ENCODE measurements around the gene TRIP13. TPM values are rescaled to one million over a fixed set of nuclear protein-coding genes. Genes with fewer than 3 reads are reported as not detected.

Gene TRIP13
- total RNA-seq, 1 experiment from 2014 or later: 21.4 TPM

- TF ChIP-seq CTCF (IDR thresholded peaks at IDR 0.05; ENCODE audit: unreplicated experiment): no peak
- H3K4me1 Mint-ChIP-seq (ENCODE audit: insufficient read depth, unreplicated experiment): no peaks in the 10 kb centered on the region
- no TSS peak for BruUV-seq (replicated peaks)
- no peak overlapping the region for H3K4me3 Mint-ChIP-seq (ENCODE audit: unreplicated experiment)
- intact Hi-C loops (cut with micrococcal nuclease): no loop called here
- POLR2A ChIA-PET: no interaction called here
- no peak for DNase-seq (ENCODE audit: unreplicated experiment)
- CTCF ChIA-PET: no interaction called here
- no peak overlapping the region for H3K27ac Mint-ChIP-seq (ENCODE audit: low read depth, unreplicated experiment)
- peaks cover 79% of the 10 kb centered on the region for H3K36me3 Mint-ChIP-seq (ENCODE audit: insufficient read depth, unreplicated experiment)
- H3K9me3 Mint-ChIP-seq (ENCODE audit: unreplicated experiment): no peaks in the 10 kb centered on the region
- no peaks in the 10 kb centered on the region for H3K27me3 Mint-ChIP-seq (ENCODE audit: insufficient read depth, unreplicated experiment)
These were observed 25.3 kb upstream of the TRIP13 start for GRCh38 chr5:867300-867870.

- H3K27me3 Mint-ChIP-seq (ENCODE audit: insufficient read depth, unreplicated experiment): no peaks in the 10 kb centered on the region
- H3K4me1 Mint-ChIP-seq (ENCODE audit: insufficient read depth, unreplicated experiment): no peaks in the 10 kb centered on the region
- intact Hi-C loops (cut with micrococcal nuclease): no loop called here
- no peak overlapping the region for H3K27ac Mint-ChIP-seq (ENCODE audit: low read depth, unreplicated experiment)
- no peak for DNase-seq (ENCODE audit: unreplicated experiment)
- TF ChIP-seq CTCF (IDR thresholded peaks at IDR 0.05; ENCODE audit: unreplicated experiment): no peak
- no TSS peak for BruUV-seq (replicated peaks)
- CTCF ChIA-PET: no interaction called here
- peaks cover 80% of the 10 kb centered on the region for H3K36me3 Mint-ChIP-seq (ENCODE audit: insufficient read depth, unreplicated experiment)
- H3K4me3 Mint-ChIP-seq (ENCODE audit: unreplicated experiment): no peak overlapping the region
- POLR2A ChIA-PET: no interaction called here
- H3K9me3 Mint-ChIP-seq (ENCODE audit: unreplicated experiment): no peaks in the 10 kb centered on the region
These were observed 24.1 kb upstream of the TRIP13 start for GRCh38 chr5:868428-869135.

- TF ChIP-seq CTCF (IDR thresholded peaks at IDR 0.05; ENCODE audit: unreplicated experiment): no peak
- no peaks in the 10 kb centered on the region for H3K27me3 Mint-ChIP-seq (ENCODE audit: insufficient read depth, unreplicated experiment)
- BruUV-seq (replicated peaks): no TSS peak
- DNase-seq (ENCODE audit: unreplicated experiment): no peak
- H3K9me3 Mint-ChIP-seq (ENCODE audit: unreplicated experiment): no peaks in the 10 kb centered on the region
- H3K4me3 Mint-ChIP-seq (ENCODE audit: unreplicated experiment): no peak overlapping the region
- peaks cover 80% of the 10 kb centered on the region for H3K36me3 Mint-ChIP-seq (ENCODE audit: insufficient read depth, unreplicated experiment)
- no peak overlapping the region for H3K27ac Mint-ChIP-seq (ENCODE audit: low read depth, unreplicated experiment)
- H3K4me1 Mint-ChIP-seq (ENCODE audit: insufficient read depth, unreplicated experiment): no peaks in the 10 kb centered on the region
- intact Hi-C loops (cut with micrococcal nuclease): no loop called here
- ChIA-PET POLR2A (no interaction called here), CTCF (interaction anchor here (1.0 kb wide), 1 partner anchor 31 kb away, joined by 6 read pairs; no protein-coding TSS in a partner anchor)
These were observed 21.7 kb upstream of the TRIP13 start for GRCh38 chr5:870956-871355.

GRCh38 chr5:871596-872298 is 20.9 kb upstream of the TRIP13 start:
- no peak for TF ChIP-seq CTCF (IDR thresholded peaks at IDR 0.05; ENCODE audit: unreplicated experiment)
- Mint-ChIP-seq H3K4me1 (ENCODE audit: insufficient read depth, unreplicated experiment) (no peaks in the 10 kb centered on the region), H3K27me3 (ENCODE audit: insufficient read depth, unreplicated experiment) (no peaks in the 10 kb centered on the region), H3K4me3 (ENCODE audit: unreplicated experiment) (no peak overlapping the region), H3K9me3 (ENCODE audit: unreplicated experiment) (no peaks in the 10 kb centered on the region), H3K27ac (ENCODE audit: low read depth, unreplicated experiment) (no peak overlapping the region), H3K36me3 (ENCODE audit: insufficient read depth, unreplicated experiment) (peaks cover 75% of the 10 kb centered on the region)
- intact Hi-C loops (cut with micrococcal nuclease): no loop called here
- no peak for DNase-seq (ENCODE audit: unreplicated experiment)
- ChIA-PET CTCF (interaction anchor here (0.6 kb wide), 1 partner anchor 10 kb away, joined by 3 read pairs; no protein-coding TSS in a partner anchor), POLR2A (no interaction called here)
- no TSS peak for BruUV-seq (replicated peaks)

Data from MCF 10A (cell line).